Gastrocnemius medialis (tissue), 4 donors: ENCODE results near the gene KDM4B.

Experiments used
- CTCF ChIP-seq, 5 experiments: fragments of 450-650 bp in 3 of 5; fragments of 200-600 bp in 2 of 5; sonication (generic) in 2 of 5; IDR thresholded peaks in 4 of 5; conservative IDR thresholded peaks in 1 of 5; 1 replicate in 4 of 5; 2 replicates in 1 of 5; pipeline ENCODE4 v1.5.1; 2016 to 2019; ENCODE audit warnings: antibody characterized with exemption in 5 of 5, mild to moderate bottlenecking in 3 of 5, moderate library complexity in 3 of 5
- POLR2A ChIP-seq, 2 donors: fragments of 450-650 bp; IDR thresholded peaks; one replicate each; pipeline ENCODE4 v1.6.1; 2017; ENCODE audit warnings: antibody characterized with exemption in 2 of 2, mild to moderate bottlenecking in 2 of 2, moderate library complexity in 2 of 2

DNA sequence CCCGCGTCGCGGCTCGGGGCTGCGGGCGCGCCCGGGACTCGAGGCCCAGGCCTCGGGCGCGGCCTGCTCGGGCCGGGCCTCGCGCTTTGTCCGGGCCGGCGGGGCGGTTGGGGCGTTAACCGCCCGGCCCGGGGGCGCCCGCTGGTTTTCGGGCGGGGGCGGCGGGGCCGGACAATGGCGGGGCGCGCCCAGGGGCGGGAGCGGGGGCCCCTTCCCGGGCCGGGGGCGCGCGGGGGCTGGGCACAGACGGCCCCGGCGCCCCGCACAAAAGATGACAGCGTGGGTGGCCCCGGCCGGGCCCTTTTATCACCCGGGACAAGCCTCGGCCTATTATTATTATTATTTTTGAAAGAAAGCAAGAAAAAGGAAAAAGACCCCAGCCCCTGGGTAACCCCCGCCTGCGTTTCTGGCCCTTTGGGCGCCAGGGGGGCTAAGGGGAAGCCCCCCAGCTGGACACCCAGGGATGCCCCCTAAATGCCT lies 419 bp downstream of the KDM4B start:
- TF ChIP-seq POLR2A (IDR thresholded peaks at IDR 0.05), result no peak
- no peak for TF ChIP-seq CTCF (IDR thresholded peaks at IDR 0.05 in 4 of 5, conservative IDR thresholded peaks at IDR 0.05 in 1 of 5)
